HG02763 (cell line): ENCODE measurements around the gene CNDP1.

Source experiments
- ATAC-seq: cut with Tn5 transposase; IDR thresholded peaks from one replicate; pipeline ENCODE4 v1.9.1; 2021; ENCODE audit warnings: mild to moderate bottlenecking, moderate library complexity; ENCODE audit not compliant: unreplicated experiment

Gene CNDP1

GRCh38 chr18:74623047-74623816 lies 88.9 kb downstream of the CNDP1 start:
- ATAC-seq, result no peak

GRCh38 chr18:74624466-74624865 lies 90.2 kb downstream of the CNDP1 start:
- no peak for ATAC-seq

- ATAC-seq, result no peak
These were observed 90.9 kb downstream of the CNDP1 start for GRCh38 chr18:74625157-74625556.

GRCh38 chr18:74626049-74626874 lies 92.0 kb downstream of the CNDP1 start:
- ATAC-seq, result no peak

GRCh38 chr18:74630804-74631203 lies 96.5 kb downstream of the CNDP1 start:
- no peak for ATAC-seq

- ATAC-seq, result no peak
These were observed 96.9 kb downstream of the CNDP1 start for GRCh38 chr18:74631212-74631611.

- ATAC-seq, result no peak
These were observed 97.5 kb downstream of the CNDP1 start for GRCh38 chr18:74631623-74632350.

GRCh38 chr18:74632351-74632679 lies 98.0 kb downstream of the CNDP1 start:
- ATAC-seq, result no peak

GRCh38 chr18:74632856-74633255 lies 98.6 kb downstream of the CNDP1 start:
- no peak for ATAC-seq

GRCh38 chr18:74633652-74634352 lies 99.5 kb downstream of the CNDP1 start:
- ATAC-seq, result no peak

GRCh38 chr18:74635224-74635975 lies 101.1 kb downstream of the CNDP1 start:
- ATAC-seq, result no peak
